GM21515 (cell line): ENCODE results near the gene S100A1.

Experiments used
- ATAC-seq: cut with Tn5 transposase; IDR thresholded peaks from one replicate; pipeline ENCODE4 v1.9.1; 2021; ENCODE audit not compliant: unreplicated experiment

The S100A1 gene

GRCh38 chr1:153610334-153610733 is 17.9 kb upstream of the S100A1 start:
- no peak for ATAC-seq

- ATAC-seq, result no peak
Measured at GRCh38 chr1:153610811-153611301, 17.4 kb upstream of the S100A1 start.

GRCh38 chr1:153611356-153611755 is 16.9 kb upstream of the S100A1 start:
- ATAC-seq, result no peak

DNA sequence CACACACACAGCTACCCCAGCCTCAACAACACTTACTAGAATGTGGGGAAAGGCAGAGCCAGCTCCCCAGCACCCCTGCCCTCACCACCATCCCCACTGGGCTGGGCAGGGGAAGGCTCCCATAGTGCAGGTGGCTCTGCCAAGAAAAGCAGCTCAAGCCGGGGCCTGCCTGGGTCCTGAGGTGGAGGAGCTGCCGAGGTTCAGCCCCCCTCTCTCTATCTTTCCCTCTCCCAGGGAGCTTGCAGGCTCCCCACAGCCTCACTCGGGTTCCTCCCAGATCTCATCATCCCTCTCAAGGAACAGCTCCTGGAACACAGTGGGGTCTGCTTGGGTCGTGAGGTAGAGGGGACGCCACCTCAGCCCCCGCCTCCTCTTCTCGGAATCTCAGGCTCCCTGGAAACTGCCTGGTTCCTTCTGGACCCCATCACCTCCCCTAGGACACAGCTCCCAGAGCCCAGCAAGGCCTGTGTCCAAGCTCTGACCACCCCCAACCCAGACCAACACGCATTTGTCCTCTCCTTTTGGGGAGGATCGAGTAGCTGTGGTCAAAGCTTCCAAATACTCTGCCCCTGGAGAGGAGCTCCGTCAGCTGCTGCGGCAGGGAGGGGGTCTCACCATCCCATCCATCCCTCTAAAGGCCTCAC is 16.0 kb upstream of the S100A1 start:
- ATAC-seq, result no peak

- ATAC-seq, result no peak
Measured at GRCh38 chr1:153612755-153613331, 15.4 kb upstream of the S100A1 start, which contains the start of gene S100A16. TSS of gene S100A16 (minus strand) at chr1:153613137. CDS start at chr1:153608151, 4,986 bp downstream.

DNA sequence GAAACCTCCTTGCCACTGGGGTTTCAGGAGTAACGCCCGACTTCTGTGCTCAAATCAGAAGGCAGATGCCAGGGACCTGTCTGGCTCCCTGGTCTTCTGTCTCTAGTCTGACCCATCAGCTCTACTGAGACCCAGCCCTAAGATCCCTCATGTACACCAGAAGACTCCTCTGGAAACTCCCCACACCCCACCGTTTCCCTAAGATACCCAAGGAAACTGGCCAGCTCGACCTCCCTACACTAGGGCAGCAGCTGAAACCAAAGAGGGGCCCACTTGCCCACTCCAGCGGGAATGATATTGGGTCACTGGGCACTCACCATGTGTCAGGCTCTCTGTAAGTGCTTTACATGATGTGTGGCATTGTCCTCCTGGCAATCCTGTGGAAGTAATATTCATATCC is 14.8 kb upstream of the S100A1 start:
- ATAC-seq, result no peak

DNA sequence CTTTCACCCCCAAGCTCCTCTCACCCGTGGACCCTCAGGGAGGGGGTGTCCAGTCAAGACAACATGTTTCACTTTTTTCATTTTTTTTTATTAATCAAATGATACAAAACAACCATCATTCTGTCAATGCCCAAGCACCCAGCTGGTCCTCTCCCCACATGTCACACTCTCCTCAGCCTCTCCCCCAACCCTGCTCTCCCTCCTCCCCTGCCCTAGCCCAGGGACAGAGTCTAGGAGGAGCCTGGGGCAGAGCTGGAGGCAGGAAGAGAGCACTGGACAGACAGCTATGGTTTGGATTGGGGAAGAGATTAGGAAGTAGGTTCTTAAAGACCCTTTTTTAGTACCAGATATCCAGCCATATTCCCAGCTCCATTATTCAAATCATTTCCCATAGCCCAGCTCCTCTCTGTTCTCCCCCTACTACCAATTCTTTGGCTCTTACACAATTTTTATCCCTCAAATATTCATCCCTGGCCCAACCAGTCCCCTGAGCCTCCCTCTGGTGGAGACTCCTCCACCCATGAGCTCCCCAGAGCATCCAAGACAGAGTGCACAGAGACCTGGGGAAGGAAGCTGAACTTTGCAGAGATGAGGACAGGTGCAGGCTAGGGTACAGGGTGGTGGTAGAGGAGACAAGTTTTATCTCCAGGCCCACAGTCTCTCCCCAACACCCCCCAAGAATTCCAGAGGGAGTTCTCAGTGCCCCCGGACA is 13.9 kb upstream of the S100A1 start:
- ATAC-seq, result no peak

GRCh38 chr1:153614906-153615305 is 13.3 kb upstream of the S100A1 start:
- ATAC-seq, result no peak

GRCh38 chr1:153615406-153615805 is 12.8 kb upstream of the S100A1 start:
- ATAC-seq, result no peak

- ATAC-seq, result no peak
Measured at GRCh38 chr1:153616144-153616916, 11.9 kb upstream of the S100A1 start, which contains the start of gene S100A14. TSS of gene S100A14 (minus strand) at chr1:153616325. CDS start at chr1:153615858, 467 bp downstream.

DNA sequence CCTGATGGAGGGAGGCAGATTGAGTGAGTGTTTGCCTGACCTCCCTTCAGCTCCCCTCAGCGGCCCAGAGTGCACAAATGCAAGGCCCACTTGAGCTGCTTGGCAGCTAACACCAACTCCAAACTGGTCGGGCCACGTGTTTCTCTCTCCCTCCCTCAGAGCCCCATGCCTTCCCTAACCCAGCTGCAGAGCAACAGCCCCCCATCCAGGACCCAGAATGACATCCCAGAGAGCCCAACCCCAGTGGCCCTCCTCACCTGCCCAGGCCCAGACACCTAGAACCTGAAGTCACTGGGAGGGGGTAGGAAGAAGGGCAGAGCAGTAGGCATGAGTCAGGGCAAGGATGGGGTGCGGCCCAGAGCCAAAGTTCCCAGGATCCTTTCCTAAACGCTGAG is 11.3 kb upstream of the S100A1 start:
- ATAC-seq, result no peak

- no peak for ATAC-seq
Measured at GRCh38 chr1:153617663-153618062, 10.6 kb upstream of the S100A1 start.

GRCh38 chr1:153619171-153619570 is 9.1 kb upstream of the S100A1 start:
- no peak for ATAC-seq

GRCh38 chr1:153623101-153623500 is 5.1 kb upstream of the S100A1 start:
- no peak for ATAC-seq

GRCh38 chr1:153624965-153625611 is 3.1 kb upstream of the S100A1 start:
- no peak for ATAC-seq

DNA sequence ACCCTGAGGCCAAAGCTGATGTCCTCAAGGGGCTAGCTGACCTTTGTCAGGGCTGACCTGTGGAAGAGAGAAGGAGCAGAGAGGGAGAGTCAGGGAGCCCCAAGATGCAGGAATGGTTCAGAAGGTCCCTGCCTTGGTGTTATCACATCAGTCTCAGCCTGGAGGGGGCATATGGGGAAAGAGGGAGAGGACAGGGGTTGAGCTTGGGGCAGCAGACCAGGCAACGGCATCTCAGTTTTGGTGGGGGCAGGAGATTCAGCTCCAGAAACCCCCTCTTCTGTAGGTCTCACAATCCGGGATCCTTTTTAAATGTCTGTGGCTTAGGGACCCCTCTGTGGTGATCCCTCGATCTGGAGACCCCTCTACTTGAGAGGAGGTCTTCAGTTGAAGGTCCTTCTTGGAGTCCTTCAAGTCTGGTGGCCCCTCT is 1.7 kb upstream of the S100A1 start:
- no peak for ATAC-seq

DNA sequence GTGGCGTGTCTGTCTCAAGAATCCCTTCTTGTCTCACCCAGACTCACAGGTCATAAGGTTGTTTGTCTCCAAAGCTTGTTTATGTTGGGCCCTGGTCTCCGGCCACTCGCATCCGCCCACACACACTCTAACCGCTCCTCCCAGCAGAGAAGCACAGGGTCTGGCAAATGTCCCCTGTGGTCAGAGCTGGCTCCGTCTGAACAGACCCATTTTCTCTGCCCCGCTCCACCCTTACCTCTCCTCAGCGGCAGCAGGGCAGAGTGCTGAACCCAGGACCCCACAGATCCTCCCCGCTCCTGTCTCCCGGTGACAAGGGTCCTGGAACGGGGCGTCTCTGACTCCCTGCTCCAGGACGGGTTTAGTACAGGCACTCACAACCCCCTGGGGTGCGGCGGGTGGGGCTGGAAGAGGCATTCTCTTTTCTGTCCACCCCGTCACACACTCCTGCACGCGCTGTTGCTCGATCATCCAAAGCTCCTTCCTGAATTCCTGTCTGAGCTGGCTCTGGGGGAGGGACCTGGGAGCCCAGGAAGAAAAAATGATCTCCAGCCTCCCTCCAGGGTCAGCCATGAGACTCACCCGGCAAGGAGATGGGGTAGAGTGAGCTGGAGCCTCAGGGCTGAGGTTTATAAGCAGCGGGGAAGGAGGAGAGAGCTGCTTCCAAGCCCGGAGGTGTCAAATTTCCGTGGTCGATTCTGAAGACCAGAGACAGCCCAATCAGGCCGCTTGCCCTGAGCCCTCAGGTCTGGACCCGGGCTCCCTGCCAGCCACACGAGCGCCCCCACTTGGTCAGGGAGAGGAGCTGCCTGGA is 1.1 kb upstream of the S100A1 start, which contains the start of gene S100A13:
S100A13 (minus strand) TSS at position 602 of the 811 bp plus-strand sequence. CDS start 1,033 bp downstream, outside the sequence.
- no peak for ATAC-seq

DNA sequence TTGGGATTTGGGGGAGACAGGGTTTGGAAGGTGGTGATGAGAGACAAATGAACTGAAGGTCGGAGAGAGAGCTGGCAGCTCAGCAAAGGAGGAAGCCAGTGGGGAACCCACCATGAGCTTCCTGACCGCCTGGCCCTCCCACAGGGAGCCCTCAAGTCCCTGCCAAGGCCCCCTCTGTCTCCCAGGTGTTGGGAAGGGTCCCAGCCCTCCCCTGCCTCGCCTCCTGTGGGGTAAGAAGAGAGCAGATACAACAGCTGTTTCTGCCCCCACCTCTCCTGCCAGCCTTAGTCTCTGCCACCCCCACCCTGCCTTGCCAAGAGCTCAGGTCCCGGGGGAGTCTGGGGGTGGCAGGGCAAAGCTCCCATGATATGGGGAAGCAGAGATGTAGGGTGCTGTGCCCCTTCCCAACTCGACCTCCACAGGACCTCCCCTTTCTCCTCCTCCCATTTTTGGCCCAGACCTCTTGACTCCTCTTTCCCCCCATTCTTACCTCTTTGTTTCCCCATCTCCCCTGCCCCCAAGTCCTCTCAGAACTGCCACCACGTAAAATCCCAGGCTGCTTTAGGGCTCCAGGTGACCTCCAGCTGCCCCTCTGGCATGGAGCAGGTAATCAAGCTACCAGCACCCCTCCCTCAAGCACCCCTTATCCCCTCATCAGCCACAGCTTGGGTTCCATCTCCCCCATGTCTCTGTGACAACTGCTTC is 556 bp downstream of the S100A1 start:
- ATAC-seq, result no peak

DNA sequence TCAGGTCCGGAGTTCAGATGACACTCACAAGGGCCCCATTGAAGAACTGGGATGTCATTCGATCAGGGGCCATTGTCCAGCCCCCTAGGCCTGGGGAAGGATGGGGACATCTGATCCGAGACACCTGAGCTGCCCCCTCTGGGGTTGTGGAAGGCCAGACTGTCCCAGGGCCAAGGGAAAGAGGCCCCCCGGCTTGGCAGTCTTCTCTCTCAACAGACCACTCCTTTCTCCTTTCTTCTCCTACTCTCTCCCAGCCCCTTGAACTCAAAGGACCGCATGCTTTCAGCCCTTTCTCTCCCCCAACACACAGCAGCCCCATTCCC is 1.1 kb downstream of the S100A1 start:
- ATAC-seq, result no peak
